HCT116 (cell line): ENCODE results near the gene ZNF423. TPM values are rescaled to one million over a fixed set of nuclear protein-coding genes. Genes with fewer than 3 reads are reported as not detected.

Source experiments
- ATAC-seq: fragments of 200-7000 bp; cut with Tn5 transposase; 2 replicates; pipeline ENCODE4 v1.9.1; 2020; ENCODE audit warnings: mild to moderate bottlenecking, moderate library complexity
- BruUV-seq: library from RNA; stranded (reverse); fragments of 400-500 nt; replicated peaks from 2 replicates; lab custom pipeline; 2021; lab: Mats Ljungman, UMichigan
- CTCF ChIA-PET: fragments of 300-600 bp; sonication (Branson Sonifier 250); formaldehyde crosslinking; loops from one replicate; lab custom pipeline; 2021; ENCODE audit warnings: antibody characterized with exemption; lab: Charles Lee
- POLR2A ChIA-PET: fragments of 300-600, 350-600 bp; sonication (Branson Sonifier 250); formaldehyde crosslinking; loops from one replicate; lab custom pipeline; 2021; ENCODE audit warnings: antibody characterized with exemption; lab: Charles Lee
- RAD21 ChIA-PET, 2 experiments: fragments of 300-600 bp; sonication (Branson Sonifier 250); formaldehyde crosslinking; loops; one replicate each; lab custom pipeline; 2023; ENCODE audit warnings: low total read pairs in 2 of 2; ENCODE audit not compliant: uncharacterized antibody in 2 of 2, unreplicated experiment in 2 of 2, low non-redundant PET in 1 of 2; lab: Charles Lee
- DNase-seq: peaks from one replicate; pipeline ENCODE4 v3.0.0-alpha.2; 2010; ENCODE audit warnings: low read depth, low spot score
- H2AFZ ChIP-seq: fragments of 200-600 bp; shearing (Covaris generic), sonication (generic); 2 replicates; pipeline ENCODE4 v1.6.1; 2017; ENCODE audit warnings: low read depth, mixed run types, mixed read lengths, antibody characterized with exemption, low read length; ENCODE audit not compliant: poor library complexity, severe bottlenecking
- H3K27ac ChIP-seq: 2 replicates; pipeline ENCODE4 v1.5.1; 2012; ENCODE audit warnings: low read depth, low read length
- H3K27me3 ChIP-seq: fragments of 200-600 bp; sonication (generic); 2 replicates; pipeline ENCODE4 v1.6.1; 2016; ENCODE audit warnings: mixed run types, low read length, mixed read lengths; ENCODE audit not compliant: insufficient read depth
- H3K36me3 ChIP-seq, 2 experiments: fragments of 200-500 bp in 1 of 2; fragments of 200-600 bp in 1 of 2; sonication (Bioruptor generic) in 1 of 2; sonication (generic) in 1 of 2; 2 replicates each; pipeline versions ENCODE4 v1.5.1 to v1.6.1; 2014 to 2016; ENCODE audit warnings: low read length in 2 of 2, inconsistent platforms in 1 of 2, mixed read lengths in 1 of 2, mixed run types in 1 of 2; ENCODE audit not compliant: insufficient read depth in 2 of 2, control insufficient read depth in 1 of 2
- H3K4me1 ChIP-seq, 2 experiments: fragments of 200-600 bp in 1 of 2; sonication (generic) in 1 of 2; 2 replicates each; pipeline versions ENCODE4 v1.5.1 to v1.6.1; 2012 to 2017; ENCODE audit warnings: low read length in 2 of 2, inconsistent platforms in 1 of 2, mild to moderate bottlenecking in 1 of 2, mixed read lengths in 1 of 2, mixed run types in 1 of 2, moderate library complexity in 1 of 2; ENCODE audit not compliant: insufficient read depth in 2 of 2, control insufficient read depth in 1 of 2
- H3K4me2 ChIP-seq: fragments of 200-600 bp; sonication (generic); 2 replicates; pipeline ENCODE4 v1.6.1; 2017; ENCODE audit warnings: mixed run types, low read length, mixed read lengths
- H3K4me3 ChIP-seq, 2 experiments: fragments of 200-600 bp in 1 of 2; sonication (generic) in 1 of 2; replicated peaks in 1 of 2; 2 replicates each; pipeline ENCODE4 v1.5.1; 2011 to 2016; ENCODE audit warnings: low read length in 2 of 2, control low read depth in 1 of 2, low read depth in 1 of 2, mild to moderate bottlenecking in 1 of 2, mixed read lengths in 1 of 2, mixed run types in 1 of 2
- H3K79me2 ChIP-seq: fragments of 200-600 bp; sonication (generic); 2 replicates; pipeline ENCODE4 v1.6.1; 2017; ENCODE audit warnings: mild to moderate bottlenecking, mixed run types, low read length, moderate library complexity, mixed read lengths; ENCODE audit not compliant: insufficient read depth
- H3K9ac ChIP-seq: fragments of 200-600 bp; sonication (generic); 2 replicates; pipeline ENCODE4 v1.6.1; 2016; ENCODE audit warnings: low read length, mixed read lengths
- H3K9me2 ChIP-seq: fragments of 200-600 bp; sonication (generic), shearing (Covaris generic); 2 replicates; pipeline ENCODE4 v1.6.1; 2017; ENCODE audit warnings: mixed run types, mild to moderate bottlenecking, moderate library complexity; ENCODE audit not compliant: insufficient read depth
- H3K9me3 ChIP-seq, 2 experiments: fragments of 200-500 bp in 1 of 2; fragments of 200-600 bp in 1 of 2; sonication (Bioruptor generic) in 1 of 2; sonication (generic) in 1 of 2; 2 replicates each; pipeline ENCODE4 v1.6.1; 2014 to 2017; ENCODE audit warnings: low read length in 2 of 2, mixed read lengths in 2 of 2, inconsistent platforms in 1 of 2, low read depth in 1 of 2, mild to moderate bottlenecking in 1 of 2, mixed run types in 1 of 2, moderate library complexity in 1 of 2; ENCODE audit not compliant: control insufficient read depth in 1 of 2, insufficient read depth in 1 of 2
- H4K20me1 ChIP-seq: fragments of 200-600 bp; sonication (generic), shearing (Covaris generic); 2 replicates; pipeline ENCODE4 v1.6.1; 2017; ENCODE audit warnings: mixed run types, mild to moderate bottlenecking, moderate library complexity; ENCODE audit not compliant: insufficient read depth
- CBX3 ChIP-seq: IDR thresholded peaks from 2 replicates; pipeline ENCODE4 v1.6.1; 2012; ENCODE audit warnings: low read depth
- CEBPB ChIP-seq: IDR thresholded peaks from 2 replicates; pipeline ENCODE4 v1.6.1; 2012; ENCODE audit warnings: low read depth
- EGR1 ChIP-seq: IDR thresholded peaks from 2 replicates; pipeline ENCODE4 v1.6.1; 2012; ENCODE audit warnings: low read depth
- EZH2 ChIP-seq: fragments of 200-600 bp; sonication (generic); IDR thresholded peaks from 2 replicates; pipeline ENCODE4 v1.6.1; 2017; ENCODE audit warnings: antibody characterized with exemption, mixed run types
- EZH2phosphoT487 ChIP-seq: fragments of 200-600 bp; IDR thresholded peaks from 2 replicates; pipeline ENCODE4 v1.6.1; 2018; ENCODE audit warnings: antibody characterized with exemption, borderline replicate concordance
- POLR2A ChIP-seq: IDR thresholded peaks from 2 replicates; pipeline ENCODE4 v1.7.0; 2011; ENCODE audit warnings: borderline replicate concordance; ENCODE audit not compliant: insufficient read depth, insufficient read length; ENCODE audit errors: extremely low read depth
- RAD21 ChIP-seq: IDR thresholded peaks from 2 replicates; pipeline ENCODE4 v1.6.1; 2012; ENCODE audit warnings: low read depth, mild to moderate bottlenecking
- SIN3A ChIP-seq: IDR thresholded peaks from 2 replicates; pipeline ENCODE4 v1.6.1; 2012; ENCODE audit warnings: low read depth
- TCF7L2 ChIP-seq: IDR thresholded peaks from 2 replicates; pipeline ENCODE4 v1.7.0; 2011; ENCODE audit warnings: borderline replicate concordance, inconsistent platforms; ENCODE audit not compliant: insufficient read depth, insufficient read length; ENCODE audit errors: extremely low read depth
- YY1 ChIP-seq: IDR thresholded peaks from 2 replicates; pipeline ENCODE4 v1.6.1; 2011; ENCODE audit warnings: low read length, low read depth, moderate library complexity, mild to moderate bottlenecking; ENCODE audit not compliant: insufficient replicate concordance; ENCODE audit errors: extremely low read depth
- ZNF274 ChIP-seq: fragments of 200-500 bp; sonication (Bioruptor generic); IDR thresholded peaks from 2 replicates; pipeline ENCODE4 v1.6.1; 2014; ENCODE audit warnings: mild to moderate bottlenecking, low read depth, low read length, inconsistent platforms
- intact Hi-C: fragments of 100-400 bp; cut with micrococcal nuclease; formaldehyde crosslinking; loops from 2 replicates; pipeline ENCODE4 v1.10.0; 2022
- total RNA-seq: library from RNA; stranded (reverse); gene quantifications from one replicate; pipeline ENCODE4 v1.2.1, GENCODE V29; 2021; ENCODE audit not compliant: unreplicated experiment
- TF ChIP-seq, protein P1 (sequence below), 3 experiments: fragments of 200-600 bp in 1 of 3; sonication (generic) in 1 of 3; IDR thresholded peaks in 2 of 3; conservative IDR thresholded peaks in 1 of 3; 2 replicates each; pipeline ENCODE4 v1.5.1; 2012 to 2017; ENCODE audit warnings: low read depth in 2 of 3, low read length in 2 of 3, antibody characterized with exemption in 1 of 3, borderline replicate concordance in 1 of 3, control low read depth in 1 of 3, mild to moderate bottlenecking in 1 of 3, mixed read lengths in 1 of 3, mixed run types in 1 of 3, moderate library complexity in 1 of 3; ENCODE audit not compliant: insufficient read depth in 1 of 3
- TF ChIP-seq, protein P2 (sequence below): IDR thresholded peaks from 2 replicates; pipeline ENCODE4 v1.6.1; 2012; ENCODE audit warnings: low read depth
- TF ChIP-seq, protein P3 (sequence below): IDR thresholded peaks from 2 replicates; pipeline ENCODE4 v1.6.1; 2012
- TF ChIP-seq, protein P4 (sequence below): IDR thresholded peaks from 2 replicates; pipeline ENCODE4 v1.6.1; 2012

The ZNF423 gene
- total RNA-seq, 1 experiment from 2014 or later, result 0.22 TPM

DNA sequence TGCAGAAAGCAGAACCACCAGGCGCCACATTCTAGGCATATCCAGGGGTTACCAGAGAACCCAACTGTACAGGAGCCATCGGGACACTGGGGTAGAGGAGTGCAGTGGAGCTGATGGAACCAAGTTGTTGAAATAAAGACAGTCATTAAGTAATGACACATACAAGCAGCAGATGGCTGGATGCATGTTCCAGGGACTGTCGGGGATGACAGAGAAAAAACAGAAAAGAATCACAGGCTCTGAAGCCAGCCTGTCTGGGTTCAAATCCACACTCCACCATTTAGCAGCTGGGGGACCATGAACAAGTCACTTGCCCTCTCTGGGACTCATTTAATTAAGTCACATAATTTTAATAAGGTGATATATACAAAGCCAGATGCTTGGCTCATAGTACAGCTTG lies 117.1 kb downstream of the ZNF423 start (continued):
- TF ChIP-seq, protein P1, sequence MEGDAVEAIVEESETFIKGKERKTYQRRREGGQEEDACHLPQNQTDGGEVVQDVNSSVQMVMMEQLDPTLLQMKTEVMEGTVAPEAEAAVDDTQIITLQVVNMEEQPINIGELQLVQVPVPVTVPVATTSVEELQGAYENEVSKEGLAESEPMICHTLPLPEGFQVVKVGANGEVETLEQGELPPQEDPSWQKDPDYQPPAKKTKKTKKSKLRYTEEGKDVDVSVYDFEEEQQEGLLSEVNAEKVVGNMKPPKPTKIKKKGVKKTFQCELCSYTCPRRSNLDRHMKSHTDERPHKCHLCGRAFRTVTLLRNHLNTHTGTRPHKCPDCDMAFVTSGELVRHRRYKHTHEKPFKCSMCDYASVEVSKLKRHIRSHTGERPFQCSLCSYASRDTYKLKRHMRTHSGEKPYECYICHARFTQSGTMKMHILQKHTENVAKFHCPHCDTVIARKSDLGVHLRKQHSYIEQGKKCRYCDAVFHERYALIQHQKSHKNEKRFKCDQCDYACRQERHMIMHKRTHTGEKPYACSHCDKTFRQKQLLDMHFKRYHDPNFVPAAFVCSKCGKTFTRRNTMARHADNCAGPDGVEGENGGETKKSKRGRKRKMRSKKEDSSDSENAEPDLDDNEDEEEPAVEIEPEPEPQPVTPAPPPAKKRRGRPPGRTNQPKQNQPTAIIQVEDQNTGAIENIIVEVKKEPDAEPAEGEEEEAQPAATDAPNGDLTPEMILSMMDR (IDR thresholded peaks at IDR 0.05 in 2 of 3, conservative IDR thresholded peaks at IDR 0.05 in 1 of 3; ENCODE audit: borderline replicate concordance in 1 of 3, insufficient read depth in 1 of 3, low read depth in 2 of 3, low read length in 2 of 3), result no peak
- TF ChIP-seq POLR2A, result no peak
- TF ChIP-seq CEBPB, result no peak
- TF ChIP-seq, protein P2, sequence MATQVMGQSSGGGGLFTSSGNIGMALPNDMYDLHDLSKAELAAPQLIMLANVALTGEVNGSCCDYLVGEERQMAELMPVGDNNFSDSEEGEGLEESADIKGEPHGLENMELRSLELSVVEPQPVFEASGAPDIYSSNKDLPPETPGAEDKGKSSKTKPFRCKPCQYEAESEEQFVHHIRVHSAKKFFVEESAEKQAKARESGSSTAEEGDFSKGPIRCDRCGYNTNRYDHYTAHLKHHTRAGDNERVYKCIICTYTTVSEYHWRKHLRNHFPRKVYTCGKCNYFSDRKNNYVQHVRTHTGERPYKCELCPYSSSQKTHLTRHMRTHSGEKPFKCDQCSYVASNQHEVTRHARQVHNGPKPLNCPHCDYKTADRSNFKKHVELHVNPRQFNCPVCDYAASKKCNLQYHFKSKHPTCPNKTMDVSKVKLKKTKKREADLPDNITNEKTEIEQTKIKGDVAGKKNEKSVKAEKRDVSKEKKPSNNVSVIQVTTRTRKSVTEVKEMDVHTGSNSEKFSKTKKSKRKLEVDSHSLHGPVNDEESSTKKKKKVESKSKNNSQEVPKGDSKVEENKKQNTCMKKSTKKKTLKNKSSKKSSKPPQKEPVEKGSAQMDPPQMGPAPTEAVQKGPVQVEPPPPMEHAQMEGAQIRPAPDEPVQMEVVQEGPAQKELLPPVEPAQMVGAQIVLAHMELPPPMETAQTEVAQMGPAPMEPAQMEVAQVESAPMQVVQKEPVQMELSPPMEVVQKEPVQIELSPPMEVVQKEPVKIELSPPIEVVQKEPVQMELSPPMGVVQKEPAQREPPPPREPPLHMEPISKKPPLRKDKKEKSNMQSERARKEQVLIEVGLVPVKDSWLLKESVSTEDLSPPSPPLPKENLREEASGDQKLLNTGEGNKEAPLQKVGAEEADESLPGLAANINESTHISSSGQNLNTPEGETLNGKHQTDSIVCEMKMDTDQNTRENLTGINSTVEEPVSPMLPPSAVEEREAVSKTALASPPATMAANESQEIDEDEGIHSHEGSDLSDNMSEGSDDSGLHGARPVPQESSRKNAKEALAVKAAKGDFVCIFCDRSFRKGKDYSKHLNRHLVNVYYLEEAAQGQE, result no peak
- no peak for TF ChIP-seq YY1
- TF ChIP-seq, protein P3, sequence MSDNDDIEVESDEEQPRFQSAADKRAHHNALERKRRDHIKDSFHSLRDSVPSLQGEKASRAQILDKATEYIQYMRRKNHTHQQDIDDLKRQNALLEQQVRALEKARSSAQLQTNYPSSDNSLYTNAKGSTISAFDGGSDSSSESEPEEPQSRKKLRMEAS, result no peak
- TF ChIP-seq EZH2phosphoT487, result no peak
- no peak for TF ChIP-seq EZH2

DNA sequence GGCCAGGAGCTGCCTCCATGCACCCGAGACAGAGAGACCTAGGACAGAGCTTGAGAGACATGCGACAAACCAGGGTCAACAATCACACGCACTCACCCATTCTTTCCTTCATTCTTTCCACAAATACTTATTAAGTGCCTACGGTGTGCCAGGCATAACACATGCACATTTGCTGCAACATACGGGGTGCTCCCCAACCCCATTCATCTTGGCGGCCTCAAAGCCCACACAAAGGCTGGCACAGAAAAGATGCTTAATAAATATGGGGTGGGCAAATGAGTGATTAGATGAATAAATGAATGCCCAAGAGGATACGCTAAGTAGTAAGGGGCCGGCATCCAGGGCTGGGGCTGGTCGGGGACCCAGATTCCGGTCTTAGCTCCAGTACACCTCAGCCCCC lies 117.9 kb downstream of the ZNF423 start:
- no peaks in the 10 kb centered on the region for H3K9me3 ChIP-seq
- H3K9me2 ChIP-seq, result no peaks in the 10 kb centered on the region
- POLR2A ChIA-PET, result no interaction called here
- no peak overlapping the region for H3K4me2 ChIP-seq
- CTCF ChIA-PET, result no interaction called here
- ATAC-seq (no peak), DNase-seq (no peak)
- H3K9ac ChIP-seq, result no peak overlapping the region
- no TSS peak for BruUV-seq
- no peak overlapping the region for H3K27ac ChIP-seq
- no peaks in the 10 kb centered on the region for H3K36me3 ChIP-seq
- H3K4me3 ChIP-seq, result no peak overlapping the region
- intact Hi-C loops, result no loop called here
- no peaks in the 10 kb centered on the region; a peak in 2 of 4 replicates for H3K4me1 ChIP-seq
- RAD21 ChIA-PET, result no interaction called here
- TF ChIP-seq EZH2 (no peak), TCF7L2 (no peak), POLR2A (no peak), CEBPB (no peak), RAD21 (no peak), ZNF274 (no peak), EGR1 (no peak), SIN3A (no peak), CBX3 (no peak)
- TF ChIP-seq, protein P1 (IDR thresholded peaks at IDR 0.05 in 2 of 3, conservative IDR thresholded peaks at IDR 0.05 in 1 of 3; ENCODE audit: borderline replicate concordance in 1 of 3, insufficient read depth in 1 of 3, low read depth in 2 of 3, low read length in 2 of 3), result no peak
- TF ChIP-seq, protein P3, result no peak
- TF ChIP-seq, protein P4, sequence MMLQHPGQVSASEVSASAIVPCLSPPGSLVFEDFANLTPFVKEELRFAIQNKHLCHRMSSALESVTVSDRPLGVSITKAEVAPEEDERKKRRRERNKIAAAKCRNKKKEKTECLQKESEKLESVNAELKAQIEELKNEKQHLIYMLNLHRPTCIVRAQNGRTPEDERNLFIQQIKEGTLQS, result no peak
- TF ChIP-seq, all 23 proteins: peak for 0
- no peaks in the 10 kb centered on the region for H3K79me2 ChIP-seq
- H2AFZ ChIP-seq, result no peak overlapping the region
- H4K20me1 ChIP-seq, result no peaks in the 10 kb centered on the region
- no peaks in the 10 kb centered on the region for H3K27me3 ChIP-seq
